CD4-positive, alpha-beta T cell treated with Interleukin-6 at 100 ng/mL for 8 hours (primary cell): Measurements from ENCODE around the gene ITFG1.
"Not testable (repeated sequence)": the region's sequence is repeated elsewhere in the genome, so short reads cannot be mapped to it uniquely, and the experiment has no call there.

Experiments used
- DNase-seq: peaks from one replicate; pipeline ENCODE4 v3.0.0-alpha.2; 2020; ENCODE audit warnings: mixed read lengths, low spot score

ITFG1 gene

DNA sequence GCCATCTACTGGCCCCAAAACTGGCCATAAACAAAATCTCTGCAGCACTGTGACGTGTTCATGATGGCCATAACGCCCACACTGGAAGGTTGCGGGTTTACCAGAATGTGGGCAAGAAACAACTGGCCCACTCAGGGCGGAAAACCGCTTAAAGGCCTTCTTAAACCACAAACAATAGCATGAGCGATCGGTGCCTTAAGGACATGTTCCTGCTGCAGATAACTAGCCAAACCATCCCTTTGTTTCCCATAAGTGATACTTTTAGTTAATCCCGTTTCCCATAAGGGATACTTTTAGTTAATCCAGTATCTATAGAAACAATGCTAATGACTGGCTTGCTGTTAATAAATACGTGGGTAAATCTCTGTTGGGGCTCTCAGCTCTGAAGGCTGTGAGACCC is 308.4 kb downstream of the ITFG1 start:
- DNase-seq: not testable (repeated sequence)

- DNase-seq: no peak
These were observed 310.8 kb downstream of the ITFG1 start for GRCh38 chr16:47150067-47150466.

GRCh38 chr16:47144559-47144877 is 316.3 kb downstream of the ITFG1 start:
- DNase-seq: no peak

GRCh38 chr16:47143677-47144558 is 316.9 kb downstream of the ITFG1 start, which contains the start of gene NETO2:
Gene NETO2 (minus strand): TSS chr16:47143945. CDS start chr16:47143612, 333 bp downstream.
- peak; percentile 49 for DNase-seq

- DNase-seq: peak; percentile 48
These were observed 317.8 kb downstream of the ITFG1 start for GRCh38 chr16:47142821-47143676.

DNA sequence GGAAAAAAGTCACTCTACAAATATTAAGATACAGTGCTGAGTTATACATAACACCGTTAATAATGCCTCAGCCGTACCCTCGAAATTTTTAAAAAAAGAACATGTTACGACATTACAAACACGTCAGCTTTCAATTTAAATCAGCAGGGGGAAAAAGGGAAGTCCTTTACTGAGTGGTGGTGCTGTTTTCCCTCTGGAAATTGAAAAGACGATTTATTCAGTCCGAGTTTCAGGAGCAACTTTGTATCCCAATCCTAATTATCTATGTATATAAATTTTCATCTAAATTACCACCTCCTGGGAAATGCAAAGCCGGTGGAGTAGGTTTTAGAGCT is 318.4 kb downstream of the ITFG1 start:
- no peak for DNase-seq

GRCh38 chr16:47141773-47142485 is 318.9 kb downstream of the ITFG1 start:
- DNase-seq: peak; percentile 84

GRCh38 chr16:47140686-47141085 is 320.2 kb downstream of the ITFG1 start:
- DNase-seq: no peak

- no peak for DNase-seq
These were observed 321.2 kb downstream of the ITFG1 start for GRCh38 chr16:47139561-47140185.

GRCh38 chr16:47137925-47138324 is 322.9 kb downstream of the ITFG1 start:
- not testable (repeated sequence) for DNase-seq

- peak; percentile 31 for DNase-seq
These were observed 324.6 kb downstream of the ITFG1 start for GRCh38 chr16:47136099-47136842.

DNA sequence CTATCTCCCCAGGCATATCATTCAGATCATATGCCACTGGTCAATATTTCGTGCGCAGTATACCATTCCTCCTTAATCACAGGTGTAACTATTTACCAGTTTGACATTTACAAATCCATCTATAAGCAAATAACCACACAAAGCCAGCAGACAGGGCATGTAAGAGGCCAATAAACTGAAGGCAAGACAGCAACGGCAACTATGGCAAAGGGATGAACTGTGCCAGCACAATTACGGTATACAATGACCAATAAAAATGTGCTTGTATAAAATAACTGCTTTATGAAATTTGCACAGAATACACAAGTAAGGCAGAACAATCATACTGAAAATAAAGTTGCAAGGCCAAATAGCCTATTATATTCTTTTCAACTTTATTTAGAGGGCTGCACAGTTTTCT is 326.3 kb downstream of the ITFG1 start:
- no peak for DNase-seq

DNA sequence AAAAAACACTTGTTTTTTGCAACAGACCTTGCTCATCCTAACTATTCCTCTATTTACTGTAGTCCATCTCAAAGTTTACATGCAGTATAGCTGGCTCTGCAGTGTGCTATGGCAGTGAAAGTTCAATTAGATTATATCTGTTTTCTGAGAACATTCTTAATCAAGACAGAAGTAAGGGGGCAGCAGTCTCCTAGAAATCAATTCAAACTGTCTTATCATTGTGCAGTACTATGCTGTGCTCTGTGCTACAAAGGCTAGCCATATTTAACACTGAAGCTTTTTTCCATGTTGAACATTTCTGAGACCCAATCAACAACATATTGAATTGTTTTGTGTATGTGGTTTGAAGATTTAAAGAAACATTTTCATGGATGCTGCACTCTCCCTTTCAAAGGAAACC is 328.6 kb downstream of the ITFG1 start:
- DNase-seq: no peak

DNA sequence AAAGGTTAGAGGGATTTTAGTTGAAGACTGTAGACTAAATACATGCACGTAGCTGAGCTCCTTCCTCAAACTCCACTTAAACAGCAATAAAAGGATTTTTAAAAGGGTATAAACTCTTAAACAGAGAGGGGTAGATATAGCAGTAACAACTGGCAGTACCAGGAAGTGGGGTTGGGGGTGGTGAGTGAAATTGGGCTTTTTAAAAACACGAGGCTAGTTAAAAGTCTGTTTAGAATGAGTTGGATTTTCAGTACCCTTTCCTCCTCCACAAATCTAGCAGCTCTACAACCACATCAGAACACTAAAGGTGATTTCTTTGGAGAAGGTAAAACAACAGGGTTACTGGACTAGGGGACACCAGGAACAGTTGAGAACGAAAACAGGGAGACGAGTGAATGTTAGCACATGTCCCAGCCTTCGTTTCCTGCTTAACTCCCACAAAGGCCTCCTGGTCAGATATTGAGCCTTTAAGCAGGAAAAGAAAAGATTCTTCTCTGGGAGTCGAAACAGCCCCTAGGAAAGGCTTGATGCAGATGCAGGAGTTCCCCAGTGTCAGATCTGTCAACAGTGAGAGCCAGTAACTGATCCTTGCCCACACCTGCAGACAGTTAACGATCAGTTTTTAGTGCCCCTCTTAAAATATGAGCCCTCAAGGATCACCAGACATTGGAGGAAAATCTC is 331.0 kb downstream of the ITFG1 start:
- no peak for DNase-seq

GRCh38 chr16:47127541-47127940 is 333.3 kb downstream of the ITFG1 start:
- no peak for DNase-seq

DNA sequence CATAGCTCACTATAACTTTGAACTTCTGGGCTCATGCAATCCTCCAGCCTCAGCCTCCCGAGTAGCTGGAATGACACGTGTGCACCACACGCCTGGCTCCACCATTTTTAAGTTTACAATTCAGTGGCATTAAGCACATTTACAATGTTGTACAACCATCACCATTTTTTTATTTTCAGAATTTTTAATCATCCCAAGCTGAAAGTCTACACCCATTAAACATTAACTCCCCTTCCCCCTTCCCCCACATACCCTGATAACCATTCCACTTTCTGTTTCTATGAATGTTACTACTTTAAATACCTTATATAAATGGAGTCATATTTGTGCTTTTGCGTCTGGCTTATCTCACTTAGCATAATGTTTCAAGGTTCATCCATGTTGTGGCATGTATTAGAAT is 335.1 kb downstream of the ITFG1 start:
- DNase-seq: no peak

GRCh38 chr16:47113130-47113529 is 347.7 kb downstream of the ITFG1 start:
- no peak for DNase-seq

DNA sequence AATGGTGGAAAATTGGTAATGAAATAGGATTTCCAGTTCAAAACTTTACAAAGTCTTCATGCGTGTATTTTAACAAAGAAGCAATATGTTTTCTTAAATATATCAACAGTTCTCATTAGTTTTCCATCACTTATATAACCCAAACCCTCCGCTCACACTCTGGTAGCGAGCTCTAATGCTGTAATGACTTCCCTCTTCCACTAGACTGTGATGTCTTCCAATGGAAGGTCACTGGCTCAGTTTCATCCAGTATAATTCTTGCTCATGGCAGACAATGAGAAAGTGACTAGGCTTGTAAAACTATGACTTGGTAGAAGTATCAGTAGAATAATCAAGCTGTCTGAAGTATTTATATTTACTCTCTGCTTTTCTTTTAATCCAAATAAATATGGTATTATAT is 349.9 kb downstream of the ITFG1 start:
- DNase-seq: no peak

- DNase-seq: no peak
These were observed 351.5 kb downstream of the ITFG1 start for GRCh38 chr16:47109361-47109760.
